ENCODE data around the gene MAMSTR.

Gene MAMSTR

GRCh38 chr19:48746110-48746509 lies 26.6 kb upstream of the MAMSTR start:
- DNase-seq = peak; percentile 4

- DNase-seq = peak; percentile 58
These were observed 25.9 kb upstream of the MAMSTR start for GRCh38 chr19:48745208-48745995.

GRCh38 chr19:48742096-48742495 lies 22.6 kb upstream of the MAMSTR start:
- no peak for DNase-seq

- DNase-seq = peak; percentile 16
These were observed 21.8 kb upstream of the MAMSTR start for GRCh38 chr19:48741129-48741999.

- peak; percentile 51 for DNase-seq
These were observed 20.8 kb upstream of the MAMSTR start, which contains the start of gene RASIP1 for GRCh38 chr19:48740164-48740972. TSS of gene RASIP1 (minus strand) at chr19:48740610. CDS start at chr19:48740282, 328 bp downstream.

GRCh38 chr19:48739404-48740163 lies 20.1 kb upstream of the MAMSTR start:
- DNase-seq = no peak

GRCh38 chr19:48738557-48739403 lies 19.3 kb upstream of the MAMSTR start:
- peak; percentile 97 for DNase-seq

GRCh38 chr19:48737360-48737998 lies 18.0 kb upstream of the MAMSTR start:
- DNase-seq = peak; percentile 56

GRCh38 chr19:48735031-48735615 lies 15.6 kb upstream of the MAMSTR start:
- DNase-seq = no peak

GRCh38 chr19:48734625-48735024 lies 15.1 kb upstream of the MAMSTR start:
- DNase-seq = no peak

- DNase-seq = no peak
These were observed 11.9 kb upstream of the MAMSTR start for GRCh38 chr19:48731452-48731851.

- no peak for DNase-seq
These were observed 9.6 kb upstream of the MAMSTR start for GRCh38 chr19:48728911-48729664.

GRCh38 chr19:48726556-48726955 lies 7.0 kb upstream of the MAMSTR start:
- DNase-seq = no peak

GRCh38 chr19:48724796-48725753 lies 5.5 kb upstream of the MAMSTR start:
- DNase-seq = peak; percentile 90

GRCh38 chr19:48722196-48722708 lies 2.7 kb upstream of the MAMSTR start:
- DNase-seq = no peak

- DNase-seq = peak; percentile 99
These were observed 1.2 kb upstream of the MAMSTR start for GRCh38 chr19:48720613-48721296.

GRCh38 chr19:48720251-48720612 lies 707 bp upstream of the MAMSTR start:
- DNase-seq = no peak
